HL-60 (cell line): ENCODE data around the gene SEMA3D.
A peak's percentile ranks its signal among the peaks of the same experiment; 100 is the strongest.

ENCODE experiments used
- DNase-seq, 2 experiments: peaks; one replicate each; pipeline ENCODE4 v3.0.0-alpha.2; 2010 to 2020; ENCODE audit warnings: low read depth in 1 of 2, low spot score in 1 of 2
- H3K27ac ChIP-seq: fragments of 250-450 bp; sonication (Bioruptor Pico); replicated peaks from 2 replicates; pipeline ENCODE4 v1.5.1; 2020; ENCODE audit warnings: mild to moderate bottlenecking, moderate library complexity
- H3K27me3 ChIP-seq: fragments of 250-450 bp; sonication (Bioruptor Pico); 2 replicates; pipeline ENCODE4 v1.5.1; 2021; ENCODE audit warnings: mild to moderate bottlenecking, moderate library complexity; ENCODE audit not compliant: insufficient read depth, poor library complexity, severe bottlenecking
- H3K4me3 ChIP-seq: replicated peaks from 2 replicates; pipeline ENCODE4 v1.5.1; 2011; ENCODE audit warnings: mild to moderate bottlenecking, control low read depth, low read length; ENCODE audit not compliant: insufficient read depth
- CTCF ChIP-seq: IDR thresholded peaks from one replicate; pipeline ENCODE4 v1.5.1; 2011; ENCODE audit warnings: low read length, control low read depth, inconsistent platforms; ENCODE audit not compliant: insufficient read depth
- GABPA ChIP-seq: IDR thresholded peaks from 2 replicates; pipeline ENCODE4 v1.6.1; 2012; ENCODE audit warnings: low read depth
- POLR2AphosphoS5 ChIP-seq: IDR thresholded peaks from 2 replicates; pipeline ENCODE4 v1.6.1; 2012; ENCODE audit warnings: low read depth
- REST ChIP-seq: IDR thresholded peaks from 2 replicates; pipeline ENCODE4 v1.6.1; 2012; ENCODE audit warnings: low read depth; ENCODE audit not compliant: insufficient replicate concordance
- SPI1 ChIP-seq: IDR thresholded peaks from 2 replicates; pipeline ENCODE4 v1.6.1; 2012; ENCODE audit warnings: low read depth, mild to moderate bottlenecking, borderline replicate concordance

Gene SEMA3D

GRCh38 chr7:85041605-85042216 is 145.1 kb downstream of the SEMA3D start:
- peak in 1 of 2 experiments; percentile 41 for DNase-seq
- Histone ChIP-seq H3K27ac (no peak overlapping the region), H3K4me3 (0 out of 2 replicates have a peak overlapping the region, but pooled peaks have one; percentile 8), H3K27me3 (no peaks in the 10 kb centered on the region)
- TF ChIP-seq SPI1 (no peak), GABPA (no peak), REST (no peak), POLR2AphosphoS5 (no peak), CTCF (peak; percentile 59)

- Histone ChIP-seq H3K27me3 (no peaks in the 10 kb centered on the region), H3K27ac (no peak overlapping the region), H3K4me3 (no peak overlapping the region)
- no peak for DNase-seq
- TF ChIP-seq CTCF = no peak
- TF ChIP-seq SPI1 = no peak
- TF ChIP-seq GABPA = no peak
- no peak for TF ChIP-seq POLR2AphosphoS5
- TF ChIP-seq REST = no peak
These were observed 147.5 kb downstream of the SEMA3D start for GRCh38 chr7:85039196-85039923.

- H3K27ac ChIP-seq = no peak overlapping the region
- H3K27me3 ChIP-seq = no peaks in the 10 kb centered on the region
- no peak for DNase-seq
- H3K4me3 ChIP-seq = no peak overlapping the region
- TF ChIP-seq CTCF = no peak
- no peak for TF ChIP-seq GABPA
- TF ChIP-seq SPI1 = no peak
- no peak for TF ChIP-seq POLR2AphosphoS5
- TF ChIP-seq REST = no peak
These were observed 148.4 kb downstream of the SEMA3D start for GRCh38 chr7:85038466-85038865.
